Stimulated activated CD8-positive, alpha-beta memory T cell treated with anti-CD3 and anti-CD28 coated beads, Interleukin-2, amount 100 ng/mL, for 48 hours (primary cell): ENCODE measurements around the gene PRPF8.
"Not testable (repeated sequence)": the region's sequence is repeated elsewhere in the genome, so short reads cannot be mapped to it uniquely, and the experiment has no call there.

Source experiments
- DNase-seq, 2 donors: peaks; one replicate each; pipeline ENCODE4 v3.0.0-alpha.2; 2020; ENCODE audit warnings: low read depth in 2 of 2

The PRPF8 gene

DNA sequence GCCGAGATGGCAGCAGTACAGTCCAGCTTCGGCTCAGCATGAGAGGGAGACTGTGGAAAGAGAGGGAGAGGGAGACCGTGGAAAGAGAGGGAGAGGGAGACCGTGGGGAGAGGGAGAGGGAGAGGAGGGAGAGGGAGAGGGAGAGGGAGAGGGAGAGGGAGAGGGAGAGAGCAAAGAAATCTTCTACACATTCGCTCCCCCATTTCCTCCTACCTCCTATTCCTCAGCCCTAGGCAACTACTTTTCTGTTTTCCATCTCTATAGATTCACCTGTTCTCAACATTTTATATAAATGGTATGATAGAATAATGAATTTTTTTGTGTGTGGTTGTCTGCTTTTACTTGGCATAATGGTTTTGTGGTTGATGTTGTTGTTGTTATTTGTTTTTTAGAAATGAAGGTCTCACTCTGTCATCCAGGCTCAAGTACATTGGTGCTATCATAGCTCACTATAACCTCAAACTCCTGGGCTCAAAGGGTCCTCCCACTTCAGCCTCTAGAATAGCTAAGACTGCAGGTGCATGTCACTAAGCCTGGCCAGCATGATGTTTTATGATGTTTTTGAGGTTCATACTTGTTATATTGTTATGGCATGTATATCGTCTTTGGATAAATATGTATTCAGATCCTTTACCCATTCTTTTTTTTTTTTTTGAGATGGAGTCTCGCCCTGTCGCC lies 6.0 kb upstream of the PRPF8 start:
- no peak for DNase-seq

GRCh38 chr17:1688405-1688804 lies 3.7 kb upstream of the PRPF8 start:
- DNase-seq: not testable (repeated sequence)

- no peak for DNase-seq
These were observed 1.4 kb upstream of the PRPF8 start for GRCh38 chr17:1686086-1686485.

GRCh38 chr17:1683459-1683858 lies 1.2 kb downstream of the PRPF8 start:
- no peak for DNase-seq

GRCh38 chr17:1676401-1676800 lies 8.3 kb downstream of the PRPF8 start:
- DNase-seq: no peak

GRCh38 chr17:1673041-1673785 lies 11.5 kb downstream of the PRPF8 start:
- DNase-seq: no peak

- DNase-seq: not testable (repeated sequence)
These were observed 20.7 kb downstream of the PRPF8 start for GRCh38 chr17:1663934-1664333.

GRCh38 chr17:1661045-1661444 lies 23.6 kb downstream of the PRPF8 start:
- no peak for DNase-seq

DNA sequence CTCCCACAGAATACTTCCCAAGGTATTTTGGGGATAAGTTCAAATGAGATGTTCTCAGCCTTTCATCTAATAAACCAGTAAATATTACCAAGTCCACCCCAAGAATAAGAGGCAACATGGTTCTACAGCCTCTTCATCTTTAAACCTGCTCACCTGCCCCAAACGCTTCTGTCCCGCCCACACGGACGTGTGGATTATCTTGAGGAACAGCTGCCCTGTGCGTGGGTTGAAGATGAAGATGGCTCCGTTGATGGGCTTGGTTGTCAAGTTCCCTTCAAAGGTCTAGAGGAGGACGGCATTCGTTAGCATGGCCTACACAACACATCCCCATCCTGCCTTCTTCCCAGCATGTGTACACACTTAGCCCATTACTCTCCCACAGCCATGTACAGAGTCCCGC lies 26.6 kb downstream of the PRPF8 start:
- DNase-seq: no peak

- DNase-seq: no peak
These were observed 30.9 kb downstream of the PRPF8 start for GRCh38 chr17:1653735-1654134.

DNA sequence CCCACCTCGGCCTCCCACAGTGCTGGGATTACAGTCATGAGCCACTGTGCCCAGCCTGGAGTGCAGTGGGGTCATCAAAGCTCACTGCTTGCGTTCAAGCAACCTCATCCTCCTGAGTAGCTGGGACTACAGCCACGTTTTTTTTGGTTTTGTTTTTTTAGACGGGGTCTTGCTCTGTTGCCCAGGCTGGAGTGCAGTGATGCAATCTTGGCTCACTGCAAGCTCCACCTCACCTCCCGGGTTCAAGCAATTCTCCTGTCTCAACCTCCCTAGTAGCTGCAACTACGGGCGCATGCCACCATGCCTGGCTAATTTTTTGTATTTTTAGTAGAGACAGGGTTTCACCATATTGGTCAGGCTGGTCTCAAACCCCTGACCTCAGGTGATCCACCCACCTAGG lies 31.9 kb downstream of the PRPF8 start:
- not testable (repeated sequence) for DNase-seq

DNA sequence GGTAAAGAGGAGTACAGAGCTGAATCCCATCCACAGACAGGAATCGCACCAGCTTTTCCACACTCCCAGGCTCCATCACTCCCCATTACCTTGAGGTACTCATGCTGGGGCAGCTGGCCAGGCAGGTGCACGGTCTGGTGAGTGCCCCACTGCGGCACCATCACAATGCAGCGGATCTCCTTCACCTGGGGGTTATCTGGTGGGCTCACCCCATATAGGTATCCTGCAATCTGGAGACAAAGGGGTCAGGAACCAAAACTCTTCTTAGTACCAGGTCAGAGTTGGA lies 33.2 kb downstream of the PRPF8 start:
- no peak for DNase-seq

DNA sequence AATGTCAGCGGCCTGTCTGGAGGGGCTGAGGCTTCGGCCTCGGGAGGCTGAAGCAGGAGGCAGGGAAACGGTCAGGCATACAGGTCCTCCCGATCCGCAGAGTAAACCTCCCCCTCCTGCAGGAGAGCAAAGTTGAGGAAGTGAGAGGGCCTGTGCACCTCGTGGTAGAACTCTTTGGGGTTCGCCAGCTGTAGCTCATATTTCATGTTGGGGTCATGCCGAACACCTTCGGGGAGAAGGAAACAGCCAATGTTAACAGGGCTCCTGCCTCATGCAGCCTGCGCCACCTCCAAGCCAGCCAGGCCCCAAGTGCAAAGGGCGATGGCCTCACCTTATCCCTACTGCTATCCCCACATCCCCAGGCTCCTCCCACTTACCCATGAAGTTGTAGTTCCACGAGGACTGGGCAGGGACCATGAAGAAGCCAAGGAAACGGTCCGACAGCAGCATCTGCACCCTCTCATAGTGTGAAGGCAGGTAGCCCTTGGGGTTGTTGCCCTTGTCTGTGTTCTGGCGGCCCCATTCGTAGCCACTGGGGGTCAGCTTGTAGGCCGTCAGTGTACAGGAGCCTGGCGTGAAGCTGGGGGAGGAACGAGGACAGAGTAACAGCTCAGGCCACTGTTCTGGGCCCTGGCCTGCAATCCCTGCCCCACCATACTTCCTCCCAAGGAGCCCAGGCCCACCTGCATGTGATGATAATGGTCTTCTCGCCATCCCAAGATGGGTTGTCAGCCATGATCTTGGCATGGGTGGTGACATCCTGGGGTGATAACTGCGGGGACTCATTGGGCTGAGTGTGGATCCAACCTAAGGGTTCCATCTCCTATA lies 33.7 kb downstream of the PRPF8 start:
- DNase-seq: no peak

GRCh38 chr17:1649844-1650501 lies 34.7 kb downstream of the PRPF8 start, which contains the start of gene RILP:
Gene RILP, minus strand, starts transcription at chr17:1649866. Its CDS starts 62 bp downstream, at chr17:1649804.
- DNase-seq: no peak

DNA sequence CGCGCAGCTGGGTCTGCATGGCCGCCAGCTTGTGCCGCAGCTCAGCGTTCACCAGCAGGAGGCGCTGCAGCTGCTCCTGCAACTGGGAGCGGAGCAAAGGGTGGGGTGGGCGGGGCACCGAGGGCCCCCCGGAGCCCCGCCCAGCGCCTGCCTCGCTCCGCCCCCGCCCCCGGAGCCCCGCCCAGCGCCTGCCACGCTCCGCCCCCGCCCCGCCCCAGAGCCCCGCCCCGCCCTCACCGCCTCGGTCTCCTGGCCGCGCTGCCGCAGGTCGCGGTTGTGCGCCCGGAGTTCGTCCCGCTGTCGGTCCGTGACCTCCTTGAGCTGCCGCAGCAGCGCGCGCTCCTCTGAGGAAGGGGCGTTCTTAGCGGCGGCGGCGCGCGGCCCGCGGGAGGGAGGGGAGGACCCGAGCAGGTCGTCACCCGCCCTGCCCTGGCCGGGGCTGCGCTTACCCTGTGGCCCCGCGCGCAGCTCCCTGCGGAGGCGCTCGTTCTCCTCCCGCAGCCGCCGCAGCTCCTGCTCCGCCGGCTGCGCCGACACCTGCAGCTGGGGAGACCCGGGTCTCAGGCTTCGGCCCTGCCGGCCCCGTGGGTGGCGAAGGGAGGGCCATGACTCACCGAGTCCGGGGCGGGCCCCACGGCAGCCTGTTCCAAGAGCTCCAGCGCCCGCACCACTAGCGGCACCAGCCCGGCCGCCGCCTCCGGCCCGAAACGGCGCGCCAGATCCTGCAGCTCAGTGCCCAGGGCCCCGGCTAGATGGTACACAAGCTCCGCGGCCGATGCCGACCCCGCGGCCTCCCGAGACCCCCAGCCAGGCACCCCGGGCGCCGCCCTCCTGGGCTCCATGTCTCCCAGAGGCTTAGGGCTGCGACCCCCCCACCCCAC lies 35.5 kb downstream of the PRPF8 start:
- DNase-seq: peak; percentile 92 to 94

DNA sequence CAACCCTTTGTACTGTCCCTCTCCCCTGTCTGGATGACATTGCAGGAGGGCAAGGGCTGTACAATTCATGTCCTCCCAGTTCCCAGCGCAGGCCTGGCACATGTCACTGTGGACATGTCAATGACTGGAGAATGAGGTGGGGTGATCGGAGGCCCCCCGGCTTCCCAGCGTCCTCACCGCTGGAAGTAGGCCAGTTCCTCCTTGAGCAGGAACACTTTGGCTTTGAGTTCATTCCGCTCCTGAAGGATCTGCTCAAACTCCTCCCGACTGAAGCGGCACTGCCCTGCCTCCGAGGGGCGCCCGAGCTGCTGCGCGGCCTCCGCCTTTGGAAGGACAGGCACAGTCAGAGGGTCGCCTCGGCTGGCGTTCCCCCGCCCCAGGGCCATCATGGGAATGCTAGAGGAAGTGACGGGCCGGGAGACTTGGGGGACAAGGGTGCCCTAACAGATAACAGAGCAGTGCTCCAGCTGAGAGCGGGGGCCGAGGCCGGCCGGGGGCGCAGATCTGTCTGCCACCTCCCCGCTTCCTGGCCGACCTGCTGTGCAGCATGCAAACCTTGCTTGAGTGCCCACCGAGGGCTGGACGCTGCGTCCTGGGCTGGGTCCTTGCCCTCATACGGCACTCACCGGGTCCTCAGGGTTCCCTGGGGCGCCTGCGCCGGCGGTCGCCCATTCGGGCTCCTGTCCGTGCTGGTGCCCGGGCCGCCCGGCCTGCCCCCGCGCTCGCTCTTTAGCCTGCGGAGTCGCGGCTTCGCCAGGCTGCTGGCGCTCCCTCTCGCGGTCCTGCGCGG lies 36.3 kb downstream of the PRPF8 start:
- DNase-seq: no peak

DNA sequence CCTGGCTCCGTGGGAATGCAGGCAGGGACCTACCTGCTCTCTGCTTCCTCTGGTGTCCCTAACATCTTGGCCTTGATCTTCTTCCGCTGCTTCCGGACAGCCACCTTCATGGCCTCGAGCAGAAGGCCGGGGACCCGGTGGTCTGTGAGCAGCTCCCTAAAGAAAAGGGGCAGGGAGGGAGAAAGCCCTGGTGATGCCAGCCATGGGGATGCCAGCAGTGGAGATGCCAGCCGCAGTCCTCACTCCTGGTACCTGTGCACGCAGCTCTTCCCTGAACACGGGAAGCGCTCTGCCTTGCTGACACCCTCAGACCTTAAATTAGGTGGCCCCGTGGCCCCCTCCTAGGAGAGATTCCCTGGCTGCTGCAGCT lies 36.9 kb downstream of the PRPF8 start:
- no peak for DNase-seq

GRCh38 chr17:1646199-1646875 lies 38.3 kb downstream of the PRPF8 start:
- no peak for DNase-seq

- no peak for DNase-seq
These were observed 39.2 kb downstream of the PRPF8 start, which contains the start of gene SCARF1 for GRCh38 chr17:1645207-1646171. Gene SCARF1, minus strand, starts transcription at chr17:1645732. Its CDS starts 35 bp downstream, at chr17:1645697.
